Naive thymus-derived CD4-positive, alpha-beta T cell (primary cell): ENCODE results near the gene PRAF2. TPM values are rescaled to one million over a fixed set of nuclear protein-coding genes. Genes with fewer than 3 reads are reported as not detected.

Source experiments
- ATAC-seq: fragments of 150-1000 bp; cut with Tn5 transposase; 2 replicates; pipeline ENCODE4 v1.10.0; 2021; ENCODE audit warnings: mild to moderate bottlenecking, moderate library complexity
- CTCF ChIA-PET: fragments of 350-600 bp; sonication (Branson Sonifier 250); formaldehyde crosslinking; loops from one replicate; lab custom pipeline; 2021; ENCODE audit warnings: antibody characterized with exemption; lab: Charles Lee
- POLR2A ChIA-PET: fragments of 350-600 bp; sonication (Branson Sonifier 250); formaldehyde crosslinking; loops from one replicate; lab custom pipeline; 2021; ENCODE audit warnings: antibody characterized with exemption, inconsistent platforms; lab: Charles Lee
- DNase-seq, 9 donors: peaks; one replicate each; pipeline versions ENCODE4 v3.0.0 to v3.0.0-alpha.2; 2020 to 2022; ENCODE audit warnings: mixed read lengths in 1 of 9
- H3K27ac ChIP-seq: one replicate; pipeline ENCODE4 v1.7.0; 2013; ENCODE audit warnings: mild to moderate bottlenecking, low read depth, low read length, moderate library complexity
- H3K27me3 ChIP-seq, 2 donors: one replicate each; pipeline ENCODE4 v1.7.0; 2013; ENCODE audit warnings: low read length in 2 of 2, mild to moderate bottlenecking in 2 of 2, moderate library complexity in 2 of 2; ENCODE audit not compliant: control insufficient read depth in 2 of 2, insufficient read depth in 2 of 2
- H3K36me3 ChIP-seq, 3 experiments: 1 replicate in 2 of 3; 2 replicates in 1 of 3; pipeline ENCODE4 v1.7.0; 2013; ENCODE audit warnings: low read length in 3 of 3, mild to moderate bottlenecking in 3 of 3, moderate library complexity in 1 of 3; ENCODE audit not compliant: insufficient read depth in 3 of 3, control insufficient read depth in 2 of 3
- H3K4me1 ChIP-seq, 2 donors: one replicate each; pipeline ENCODE4 v1.7.0; 2013; ENCODE audit warnings: low read length in 2 of 2, mild to moderate bottlenecking in 2 of 2, moderate library complexity in 1 of 2; ENCODE audit not compliant: control insufficient read depth in 2 of 2, insufficient read depth in 2 of 2
- H3K4me3 ChIP-seq: 2 replicates; pipeline ENCODE4 v1.7.0; 2013; ENCODE audit warnings: mild to moderate bottlenecking, low read length
- H3K9me3 ChIP-seq, 3 experiments: 1 replicate in 2 of 3; 2 replicates in 1 of 3; pipeline ENCODE4 v1.7.0; 2013; ENCODE audit warnings: low read length in 3 of 3; ENCODE audit not compliant: control insufficient read depth in 2 of 3
- H3K27ac Mint-ChIP-seq, 9 donors: one replicate each; pipeline ENCODE4 v1.8.0; 2020 to 2022; ENCODE audit warnings: mixed read lengths in 9 of 9, mild to moderate bottlenecking in 8 of 9, moderate library complexity in 5 of 9, inconsistent platforms in 2 of 9
- H3K27me3 Mint-ChIP-seq, 5 donors: one replicate each; pipeline ENCODE4 v1.8.0; 2021 to 2022; ENCODE audit warnings: mixed read lengths in 5 of 5, mild to moderate bottlenecking in 1 of 5
- H3K36me3 Mint-ChIP-seq, 5 donors: one replicate each; pipeline ENCODE4 v1.8.0; 2020 to 2022; ENCODE audit warnings: mixed read lengths in 5 of 5, mild to moderate bottlenecking in 3 of 5, inconsistent platforms in 1 of 5
- H3K4me1 Mint-ChIP-seq, 7 donors: one replicate each; pipeline ENCODE4 v1.8.0; 2020 to 2022; ENCODE audit warnings: mixed read lengths in 7 of 7, mild to moderate bottlenecking in 3 of 7, inconsistent platforms in 1 of 7
- H3K4me3 Mint-ChIP-seq, 10 donors: one replicate each; pipeline ENCODE4 v1.8.0; 2020 to 2022; ENCODE audit warnings: mild to moderate bottlenecking in 10 of 10, mixed read lengths in 10 of 10, moderate library complexity in 6 of 10, inconsistent platforms in 2 of 10
- H3K9me3 Mint-ChIP-seq, 11 donors: one replicate each; pipeline ENCODE4 v1.8.0; 2020 to 2022; ENCODE audit warnings: mixed read lengths in 11 of 11, mild to moderate bottlenecking in 4 of 11, inconsistent platforms in 1 of 11, moderate library complexity in 1 of 11
- intact Hi-C, 2 donors: fragments of 100-400 bp; cut with micrococcal nuclease; formaldehyde crosslinking; loops; one replicate each; pipeline ENCODE4 v1.15.1; 2023
- polyA plus RNA-seq, 2 donors: library from polyadenylated mRNA; unstranded; fragments of 300-500 nt; fragmentation: Illumina TruSeq; gene quantifications; one replicate each; pipeline ENCODE4 v1.2.3, GENCODE V29; 2021
- total RNA-seq, 6 experiments: library from RNA in 5 of 6; stranded (reverse) in 5 of 6; gene quantifications; 1 replicate in 5 of 6; 2 replicates in 1 of 6; pipeline ENCODE4 v1.2.3 and lab custom pipeline; 2021 to 2026

The PRAF2 gene
- total and polyA plus RNA-seq, 7 experiments from 2014 or later, result 15.9 to 56.4 (median 24.8) TPM

- H3K36me3 ChIP-seq, result peaks cover 0 to 43% (median 9%) of the 10 kb centered on the region in 3 experiments
- H3K27me3 ChIP-seq, result no peaks in the 10 kb centered on the region
- H3K27ac ChIP-seq, result no peak overlapping the region
- ChIA-PET POLR2A (interaction anchor here (0.8 kb wide), 1 partner anchor 18 kb away, joined by 3 read pairs; no protein-coding TSS in a partner anchor), CTCF (no interaction called here)
- intact Hi-C loops, result no loop called here
- no peak overlapping the region for H3K27ac Mint-ChIP-seq
- H3K4me1 ChIP-seq, result peaks cover 5 to 16% of the 10 kb centered on the region in 2 donors
- peaks cover 18 to 35% (median 30%) of the 10 kb centered on the region in 7 donors for H3K4me1 Mint-ChIP-seq
- H3K4me3 Mint-ChIP-seq, result no peak overlapping the region
- H3K9me3 Mint-ChIP-seq, result no peaks in the 10 kb centered on the region
- H3K27me3 Mint-ChIP-seq, result no peaks in the 10 kb centered on the region
- ATAC-seq (no peak), DNase-seq (no peak)
- no peak overlapping the region for H3K4me3 ChIP-seq
- H3K36me3 Mint-ChIP-seq, result peaks cover 0 to 14% (median 5%) of the 10 kb centered on the region in 5 donors
- H3K9me3 ChIP-seq, result no peaks in the 10 kb centered on the region
Measured at GRCh38 chrX:49037883-49038475, 35.8 kb downstream of the PRAF2 start.

- POLR2A ChIA-PET, result no interaction called here
- peaks cover 0 to 8% (median 3%) of the 10 kb centered on the region in 5 donors for H3K36me3 Mint-ChIP-seq
Measured at GRCh38 chrX:49030283-49030682, 43.5 kb downstream of the PRAF2 start.

GRCh38 chrX:49029876-49030275 lies 43.9 kb downstream of the PRAF2 start:
- no peak overlapping the region for H3K27ac ChIP-seq
- Mint-ChIP-seq H3K36me3 (peaks cover 0 to 8% (median 3%) of the 10 kb centered on the region in 5 donors), H3K27me3 (no peaks in the 10 kb centered on the region), H3K27ac (no peak overlapping the region), H3K4me3 (no peak overlapping the region), H3K9me3 (no peaks in the 10 kb centered on the region), H3K4me1 (peaks cover 0 to 4% (median 0%) of the 10 kb centered on the region in 7 donors)
- no peaks in the 10 kb centered on the region for H3K4me1 ChIP-seq
- ChIA-PET CTCF (no interaction called here), POLR2A (no interaction called here)
- intact Hi-C loops, result no loop called here
- H3K9me3 ChIP-seq, result no peaks in the 10 kb centered on the region
- no peak overlapping the region for H3K4me3 ChIP-seq
- H3K36me3 ChIP-seq, result peaks cover 0 to 33% (median 0%) of the 10 kb centered on the region in 3 experiments
- H3K27me3 ChIP-seq, result no peaks in the 10 kb centered on the region
- DNase-seq (no peak), ATAC-seq (no peak)

More at GRCh38 chrX:49030283-49030682, 43.5 kb downstream of the PRAF2 start:
- Histone ChIP-seq H3K27ac (no peak overlapping the region), H3K4me1 (no peaks in the 10 kb centered on the region), H3K4me3 (no peak overlapping the region), H3K9me3 (no peaks in the 10 kb centered on the region), H3K36me3 (peaks cover 0 to 33% (median 0%) of the 10 kb centered on the region in 3 experiments), H3K27me3 (no peaks in the 10 kb centered on the region)
- intact Hi-C loops, result no loop called here
- Mint-ChIP-seq H3K27ac (no peak overlapping the region), H3K4me1 (peaks cover 0 to 4% (median 0%) of the 10 kb centered on the region in 7 donors), H3K9me3 (no peaks in the 10 kb centered on the region), H3K27me3 (no peaks in the 10 kb centered on the region), H3K4me3 (no peak overlapping the region)
- no peak for ATAC-seq
- CTCF ChIA-PET, result no interaction called here
- DNase-seq, result no peak

Other genes with a start within 250 kb of the PRAF2 start
- not detected for gene ERAS, start 247.5 kb downstream of the PRAF2 start, total RNA-seq
- not detected for gene ERAS, start 247.5 kb downstream of the PRAF2 start, polyA plus RNA-seq
- gene PCSK1N, start 238.4 kb downstream of the PRAF2 start, total RNA-seq, result 10 to 100 TPM in 1 of 5 experiments, 1 to 10 TPM in 3, under 1 TPM in 1; 0.36 to 14.0 (median 3.5) TPM
- 1 to 10 TPM; 6.0 to 7.9 TPM for gene PCSK1N, start 238.4 kb downstream of the PRAF2 start, polyA plus RNA-seq
- 10 to 100 TPM; 41.1 to 46.6 (median 44.2) TPM for gene TIMM17B, start 176.2 kb downstream of the PRAF2 start, total RNA-seq
- gene TIMM17B, start 176.2 kb downstream of the PRAF2 start, polyA plus RNA-seq, result 10 to 100 TPM; 55.8 to 57.0 TPM
- 10 to 100 TPM; 64.1 to 89.5 (median 74.6) TPM for gene PQBP1, start 176.1 kb downstream of the PRAF2 start, total RNA-seq
- 100 to 1,000 TPM; 110 to 125 TPM for gene PQBP1, start 176.1 kb downstream of the PRAF2 start, polyA plus RNA-seq
- gene SLC35A2, start 162.4 kb downstream of the PRAF2 start, total RNA-seq, result 10 to 100 TPM; 13.9 to 36.7 (median 18.5) TPM
- gene SLC35A2, start 162.4 kb downstream of the PRAF2 start, polyA plus RNA-seq, result 1 to 10 TPM; 6.7 to 8.1 TPM
- gene PIM2, start 155.0 kb downstream of the PRAF2 start, total RNA-seq, result 100 to 1,000 TPM; 144 to 321 (median 276) TPM
- 100 to 1,000 TPM; 401 to 463 TPM for gene PIM2, start 155.0 kb downstream of the PRAF2 start, polyA plus RNA-seq
- 10 to 100 TPM; 62.5 to 95.5 (median 90.4) TPM for gene OTUD5, start 116.4 kb downstream of the PRAF2 start, total RNA-seq
- gene OTUD5, start 116.4 kb downstream of the PRAF2 start, polyA plus RNA-seq, result 10 to 100 TPM; 17.2 to 33.8 TPM
- gene KCND1, start 102.2 kb downstream of the PRAF2 start, total RNA-seq, result 1 to 10 TPM; 1.4 to 5.8 (median 2.3) TPM
- under 1 TPM in 1 of 2 donors, not detected in 1; 0.07 TPM for gene KCND1, start 102.2 kb downstream of the PRAF2 start, polyA plus RNA-seq
- gene GRIPAP1, start 71.7 kb downstream of the PRAF2 start, total RNA-seq, result 100 to 1,000 TPM; 103 to 108 (median 105) TPM
- 10 to 100 TPM; 13.6 to 24.9 TPM for gene GRIPAP1, start 71.7 kb downstream of the PRAF2 start, polyA plus RNA-seq
- 10 to 100 TPM; 26.2 to 54.2 (median 30.5) TPM for gene TFE3, start 30.6 kb downstream of the PRAF2 start, total RNA-seq
- 1 to 10 TPM; 2.2 to 4.3 TPM for gene TFE3, start 30.6 kb downstream of the PRAF2 start, polyA plus RNA-seq
- 10 to 100 TPM in 4 of 5 experiments, 1 to 10 TPM in 1; 7.6 to 15.1 (median 11.3) TPM for gene CCDC120, start 15.0 kb downstream of the PRAF2 start, total RNA-seq
- 1 to 10 TPM; 1.3 to 1.6 TPM for gene CCDC120, start 15.0 kb downstream of the PRAF2 start, polyA plus RNA-seq
- 100 to 1,000 TPM in 2 of 5 experiments, 10 to 100 TPM in 3; 51.4 to 115 (median 80.0) TPM for gene WDR45, start 5.9 kb upstream of the PRAF2 start, total RNA-seq
- 10 to 100 TPM; 38.3 to 54.2 TPM for gene WDR45, start 5.9 kb upstream of the PRAF2 start, polyA plus RNA-seq
- 10 to 100 TPM; 11.3 to 30.9 (median 18.9) TPM for gene GPKOW, start 49.7 kb upstream of the PRAF2 start, total RNA-seq
- gene GPKOW, start 49.7 kb upstream of the PRAF2 start, polyA plus RNA-seq, result 10 to 100 TPM; 30.7 to 42.4 TPM
- gene MAGIX, start 88.8 kb upstream of the PRAF2 start, total RNA-seq, result 1 to 10 TPM; 1.5 to 2.6 (median 2.1) TPM
- 1 to 10 TPM in 1 of 2 donors, under 1 TPM in 1; 0.38 to 1.0 TPM for gene MAGIX, start 88.8 kb upstream of the PRAF2 start, polyA plus RNA-seq
- gene PLP2, start 97.9 kb upstream of the PRAF2 start, total RNA-seq, result 100 to 1,000 TPM in 1 of 5 experiments, 10 to 100 TPM in 4; 64.2 to 132 (median 90.5) TPM
- 100 to 1,000 TPM; 100 to 129 TPM for gene PLP2, start 97.9 kb upstream of the PRAF2 start, polyA plus RNA-seq
- 10 to 100 TPM in 1 of 5 experiments, 1 to 10 TPM in 4; 7.2 to 19.8 (median 9.2) TPM for gene PRICKLE3, start 112.4 kb upstream of the PRAF2 start, total RNA-seq
- gene PRICKLE3, start 112.4 kb upstream of the PRAF2 start, polyA plus RNA-seq, result 1 to 10 TPM; 1.4 to 4.2 TPM
- 1 to 10 TPM in 3 of 5 experiments, under 1 TPM in 2; 0.35 to 2.2 (median 1.1) TPM for gene SYP, start 126.2 kb upstream of the PRAF2 start, total RNA-seq
- gene SYP, start 126.2 kb upstream of the PRAF2 start, polyA plus RNA-seq, result under 1 TPM; 0.26 to 0.53 TPM
- gene CACNA1F, start 159.3 kb upstream of the PRAF2 start, total RNA-seq, result 1 to 10 TPM in 4 of 5 experiments, under 1 TPM in 1; 0.58 to 2.2 (median 1.3) TPM
- gene CACNA1F, start 159.3 kb upstream of the PRAF2 start, polyA plus RNA-seq, result under 1 TPM in 1 of 2 donors, not detected in 1; 0.12 TPM
- gene CCDC22, start 161.5 kb upstream of the PRAF2 start, total RNA-seq, result 10 to 100 TPM; 19.0 to 34.0 (median 27.6) TPM
- gene CCDC22, start 161.5 kb upstream of the PRAF2 start, polyA plus RNA-seq, result 10 to 100 TPM; 25.3 to 34.9 TPM
- gene FOXP3, start 190.7 kb upstream of the PRAF2 start, total RNA-seq, result 10 to 100 TPM in 1 of 5 experiments, 1 to 10 TPM in 2, under 1 TPM in 2; 0.50 to 25.3 (median 1.7) TPM
- under 1 TPM; 0.35 to 0.41 TPM for gene FOXP3, start 190.7 kb upstream of the PRAF2 start, polyA plus RNA-seq
- gene PPP1R3F, start 195.8 kb upstream of the PRAF2 start, total RNA-seq, result 10 to 100 TPM in 3 of 5 experiments, 1 to 10 TPM in 2; 8.9 to 16.3 (median 12.3) TPM
- 1 to 10 TPM; 9.1 to 9.5 TPM for gene PPP1R3F, start 195.8 kb upstream of the PRAF2 start, polyA plus RNA-seq
- gene GAGE10, start 229.6 kb upstream of the PRAF2 start, total RNA-seq, result not detected
- gene GAGE10, start 229.6 kb upstream of the PRAF2 start, polyA plus RNA-seq, result not detected
- gene GAGE12J, start 248.0 kb upstream of the PRAF2 start, total RNA-seq, result not detected
- gene GAGE12J, start 248.0 kb upstream of the PRAF2 start, polyA plus RNA-seq, result not detected